HepG2 (cell line): ENCODE data around the gene TRA2B. TPM values are rescaled to one million over a fixed set of nuclear protein-coding genes. Genes with fewer than 3 reads are reported as not detected.

Experiments
- BORCS8-MEF2B ChIP-seq: sonication (generic); formaldehyde crosslinking; IDR thresholded peaks from 2 replicates; pipeline ENCODE4 v1.8.0; 2022; ENCODE audit warnings: mild to moderate bottlenecking, missing genetic modification reagents
- CBFB ChIP-seq: sonication (generic); formaldehyde crosslinking; IDR thresholded peaks from 2 replicates; pipeline ENCODE4 v1.4.0; 2020; ENCODE audit warnings: missing genetic modification reagents
- FOSL1 ChIP-seq: sonication (generic); formaldehyde crosslinking; IDR thresholded peaks from 2 replicates; pipeline ENCODE4 v1.9.0; 2021; ENCODE audit warnings: missing genetic modification reagents, borderline replicate concordance
- KLF11 ChIP-seq: IDR thresholded peaks from 2 replicates; pipeline ENCODE4 v1.6.1; 2016; ENCODE audit warnings: missing compliant biosample characterization
- PHF8 ChIP-seq: sonication (generic); formaldehyde crosslinking; IDR thresholded peaks from 2 replicates; pipeline ENCODE4 v1.5.0; 2020; ENCODE audit warnings: missing genetic modification reagents
- PRMT3 ChIP-seq: sonication (generic); formaldehyde crosslinking; IDR thresholded peaks from 2 replicates; pipeline ENCODE4 v1.8.1; 2022; ENCODE audit warnings: low read depth, mild to moderate bottlenecking, moderate library complexity, missing genetic modification reagents, borderline replicate concordance
- SP140L ChIP-seq: sonication (generic); formaldehyde crosslinking; IDR thresholded peaks from 2 replicates; pipeline ENCODE4 v1.4.0; 2020; ENCODE audit warnings: missing genetic modification reagents, borderline replicate concordance
- SRSF9 ChIP-seq: fragments of 200-400 bp; formaldehyde crosslinking; IDR thresholded peaks from 2 replicates; pipeline ENCODE4 v1.6.1; 2018; ENCODE audit warnings: borderline replicate concordance, mild to moderate bottlenecking, low read depth, low read length; ENCODE audit not compliant: insufficient read depth, poor library complexity, severe bottlenecking
- TBP ChIP-seq: sonication (generic); formaldehyde crosslinking; IDR thresholded peaks from 2 replicates; pipeline ENCODE4 v1.5.0; 2020; ENCODE audit warnings: missing genetic modification reagents
- ZBED4 ChIP-seq: sonication (generic); formaldehyde crosslinking; IDR thresholded peaks from 2 replicates; pipeline ENCODE4 v1.4.0; 2020; ENCODE audit warnings: missing genetic modification reagents, borderline replicate concordance
- ZFP36L2 ChIP-seq: sonication (generic); formaldehyde crosslinking; IDR thresholded peaks from 2 replicates; pipeline ENCODE4 v1.4.0; 2020; ENCODE audit warnings: missing genetic modification reagents
- ZFP62 ChIP-seq: sonication (generic); formaldehyde crosslinking; IDR thresholded peaks from 2 replicates; pipeline ENCODE4 v1.4.0; 2020; ENCODE audit warnings: missing genetic modification reagents
- ZNF407 ChIP-seq: sonication (generic); formaldehyde crosslinking; IDR thresholded peaks from one replicate; pipeline ENCODE4 v1.5.1; 2020; ENCODE audit warnings: mild to moderate bottlenecking, missing genetic modification reagents; ENCODE audit errors: not compliant biosample characterization
- ZNF710 ChIP-seq: sonication (generic); formaldehyde crosslinking; IDR thresholded peaks from 2 replicates; pipeline ENCODE4 v1.5.0; 2020; ENCODE audit warnings: mild to moderate bottlenecking, missing genetic modification reagents, borderline replicate concordance
- ZSCAN21 ChIP-seq: sonication (generic); formaldehyde crosslinking; IDR thresholded peaks from 2 replicates; pipeline ENCODE4 v1.8.0; 2022; ENCODE audit warnings: mild to moderate bottlenecking, missing genetic modification reagents, moderate library complexity, borderline replicate concordance
- polyA plus RNA-seq, 8 experiments: library from polyadenylated mRNA; depleted of rRNA in 3 of 8; stranded (reverse) in 7 of 8; unstranded in 1 of 8; fragments of >200 nt; fragmentation: Illumina TruSeq in 4 of 8; extraction: Trizol in 4 of 8; gene quantifications; 2 replicates each; pipeline versions ENCODE4 v1.2.1 to v1.2.3, GENCODE V29; 2011 to 2016; ENCODE audit warnings: low read depth in 4 of 8, missing spikeins in 1 of 8, mixed read lengths in 1 of 8; ENCODE audit not compliant: insufficient read depth in 1 of 8
- total RNA-seq, 5 experiments: library from RNA; depleted of rRNA; stranded (reverse); fragments of >200 nt; fragmentation: Illumina TruSeq; extraction: Trizol; gene quantifications; 2 replicates each; pipeline ENCODE4 v1.2.3, GENCODE V29; 2016; ENCODE audit warnings: low read depth in 1 of 5

The TRA2B gene
- total and polyA plus RNA-seq, 2 of the 13 experiments (the other 11 are each of a cell fraction or from before 2014, with no cell fraction given), result 105 to 241 TPM

GRCh38 chr3:185960522-185961288 is 22.9 kb upstream of the TRA2B start (continued):
- TF ChIP-seq SP140L (CRISPR knock-in tag), result no peak
- TF ChIP-seq FOSL1 (CRISPR knock-in tag), result no peak
- TF ChIP-seq ZNF407 (CRISPR knock-in tag), result no peak
- no peak for TF ChIP-seq SRSF9
- no peak for TF ChIP-seq ZFP62 (CRISPR knock-in tag)
- TF ChIP-seq KLF11 (CRISPR knock-in tag), result no peak
- TF ChIP-seq ZSCAN21 (CRISPR knock-in tag), result no peak
- TF ChIP-seq ZBED4 (CRISPR knock-in tag), result no peak
- no peak for TF ChIP-seq CBFB
- TF ChIP-seq BORCS8-MEF2B (CRISPR knock-in tag), result no peak
- no peak for TF ChIP-seq PHF8 (CRISPR knock-in tag)
- no peak for TF ChIP-seq TBP (CRISPR knock-in tag)
- TF ChIP-seq ZFP36L2, result no peak
- TF ChIP-seq PRMT3 (CRISPR knock-in tag), result no peak
- TF ChIP-seq ZNF710 (CRISPR knock-in tag), result no peak
